Ammon's horn (tissue), 1 donor: ENCODE measurements around the gene SPATA9.
A peak's percentile ranks its signal among the peaks of the same experiment; 100 is the strongest.

Experiments used
- DNase-seq: peaks from one replicate; pipeline ENCODE4 v3.0.0-alpha.2; 2016; ENCODE audit warnings: low spot score

SPATA9 gene

GRCh38 chr5:95684361-95684760 is 1.6 kb upstream of the SPATA9 start:
- no peak for DNase-seq

GRCh38 chr5:95673081-95673480 is 9.7 kb downstream of the SPATA9 start:
- no peak for DNase-seq

- DNase-seq: no peak
These were observed 10.2 kb downstream of the SPATA9 start for GRCh38 chr5:95672641-95673040.

- no peak for DNase-seq
These were observed 11.0 kb downstream of the SPATA9 start for GRCh38 chr5:95671826-95672225.

GRCh38 chr5:95670568-95670967 is 12.2 kb downstream of the SPATA9 start:
- DNase-seq: no peak

- no peak for DNase-seq
These were observed 12.8 kb downstream of the SPATA9 start for GRCh38 chr5:95669985-95670384.

GRCh38 chr5:95669540-95669939 is 13.3 kb downstream of the SPATA9 start:
- DNase-seq: peak; percentile 69

- no peak for DNase-seq
These were observed 14.1 kb downstream of the SPATA9 start for GRCh38 chr5:95668728-95669127.

GRCh38 chr5:95668216-95668615 is 14.6 kb downstream of the SPATA9 start:
- no peak for DNase-seq

GRCh38 chr5:95667678-95668077 is 15.1 kb downstream of the SPATA9 start:
- no peak for DNase-seq

GRCh38 chr5:95667061-95667618 is 15.7 kb downstream of the SPATA9 start:
- no peak for DNase-seq

GRCh38 chr5:95664204-95664786 is 18.5 kb downstream of the SPATA9 start:
- peak; percentile 56 for DNase-seq

- DNase-seq: no peak
These were observed 19.8 kb downstream of the SPATA9 start for GRCh38 chr5:95662946-95663345.

GRCh38 chr5:95660060-95660459 is 22.7 kb downstream of the SPATA9 start:
- DNase-seq: no peak

GRCh38 chr5:95655575-95655974 is 27.2 kb downstream of the SPATA9 start:
- DNase-seq: no peak

GRCh38 chr5:95654196-95654595 is 28.6 kb downstream of the SPATA9 start:
- no peak for DNase-seq

- DNase-seq: no peak
These were observed 29.9 kb downstream of the SPATA9 start for GRCh38 chr5:95652849-95653248.

- DNase-seq: no peak
These were observed 32.8 kb downstream of the SPATA9 start for GRCh38 chr5:95649842-95650620.

GRCh38 chr5:95649274-95649673 is 33.5 kb downstream of the SPATA9 start:
- no peak for DNase-seq

GRCh38 chr5:95647886-95648860 is 34.6 kb downstream of the SPATA9 start:
- no peak for DNase-seq

- peak; percentile 97 for DNase-seq
These were observed 36.0 kb downstream of the SPATA9 start, which contains the start of gene RFESD for GRCh38 chr5:95646569-95647431. Gene RFESD (plus strand): TSS chr5:95646777. CDS start chr5:95652272, 5,495 bp downstream.
